GM23338 (cell line): ENCODE results near the gene NUP98. TPM values are rescaled to one million over a fixed set of nuclear protein-coding genes. Genes with fewer than 3 reads are reported as not detected.

ENCODE experiments used
- ATAC-seq: fragments of 200-7000 bp; cut with Tn5 transposase; 3 replicates; pipeline ENCODE4 v1.9.1; 2020
- DNase-seq: peaks from one replicate; pipeline ENCODE4 v3.0.0-alpha.2; 2015; ENCODE audit warnings: low spot score
- H2AFZ ChIP-seq: fragments of 200-600 bp; sonication (generic); 2 replicates; pipeline ENCODE4 v1.8.0; 2016; ENCODE audit warnings: antibody characterized with exemption, mild to moderate bottlenecking, moderate library complexity
- H3F3A ChIP-seq: fragments of 200-600 bp; sonication (generic); replicated peaks from 2 replicates; pipeline ENCODE4 v1.8.0; 2017; ENCODE audit warnings: antibody characterized with exemption, mixed run types, low read depth
- H3K27ac ChIP-seq: fragments of 200-600 bp; sonication (generic); 2 replicates; pipeline ENCODE4 v1.6.1; 2016; ENCODE audit warnings: low read depth
- H3K27me3 ChIP-seq: fragments of 200-600 bp; sonication (generic); 2 replicates; pipeline ENCODE4 v1.8.0; 2016; ENCODE audit warnings: mild to moderate bottlenecking, mixed run types, moderate library complexity; ENCODE audit not compliant: insufficient read depth
- H3K36me3 ChIP-seq: fragments of 200-600 bp; sonication (generic); 2 replicates; pipeline ENCODE4 v1.8.0; 2016; ENCODE audit warnings: mild to moderate bottlenecking; ENCODE audit not compliant: insufficient read depth
- H3K4me1 ChIP-seq: fragments of 200-600 bp; sonication (generic); 2 replicates; pipeline ENCODE4 v1.8.0; 2016; ENCODE audit warnings: mild to moderate bottlenecking, moderate library complexity; ENCODE audit not compliant: insufficient read depth
- H3K4me2 ChIP-seq: fragments of 200-600 bp; sonication (generic); 2 replicates; pipeline ENCODE4 v1.7.1; 2017; ENCODE audit warnings: mixed run types
- H3K4me3 ChIP-seq: fragments of 200-600 bp; sonication (generic); 2 replicates; pipeline ENCODE4 v1.6.1; 2016; ENCODE audit warnings: mixed run types
- H3K79me2 ChIP-seq: fragments of 200-600 bp; sonication (generic); replicated peaks from 2 replicates; pipeline ENCODE4 v1.8.0; 2017; ENCODE audit warnings: mild to moderate bottlenecking; ENCODE audit not compliant: insufficient read depth
- H3K9me2 ChIP-seq: fragments of 200-600 bp; sonication (generic); 2 replicates; pipeline ENCODE4 v1.8.0; 2017; ENCODE audit not compliant: insufficient read depth
- H4K20me1 ChIP-seq: fragments of 200-600 bp; sonication (generic); replicated peaks from 2 replicates; pipeline ENCODE4 v1.8.0; 2017; ENCODE audit warnings: mild to moderate bottlenecking; ENCODE audit not compliant: insufficient read depth
- H3K27ac Mint-ChIP-seq: 2 replicates; pipeline ENCODE4 v1.8.0; 2020; ENCODE audit warnings: inconsistent platforms, mild to moderate bottlenecking, moderate library complexity, mixed read lengths
- H3K27me3 Mint-ChIP-seq: 3 replicates; pipeline ENCODE4 v1.8.0; 2022; ENCODE audit warnings: low read depth, mild to moderate bottlenecking, moderate library complexity, mixed read lengths, inconsistent platforms; ENCODE audit not compliant: insufficient read depth, poor library complexity
- H3K36me3 Mint-ChIP-seq: 3 replicates; pipeline ENCODE4 v1.8.0; 2021; ENCODE audit warnings: low read depth, mild to moderate bottlenecking, inconsistent platforms, moderate library complexity, mixed read lengths
- H3K4me1 Mint-ChIP-seq: 3 replicates; pipeline ENCODE4 v1.8.0; 2020; ENCODE audit warnings: mild to moderate bottlenecking, inconsistent platforms, mixed read lengths
- H3K4me3 Mint-ChIP-seq: 3 replicates; pipeline ENCODE4 v1.8.0; 2021; ENCODE audit warnings: moderate library complexity, mild to moderate bottlenecking, inconsistent platforms, mixed read lengths
- H3K9me3 Mint-ChIP-seq: 3 replicates; pipeline ENCODE4 v1.8.0; 2020; ENCODE audit warnings: moderate library complexity, mild to moderate bottlenecking, inconsistent platforms, mixed read lengths
- CREB1 ChIP-seq: fragments of 250-450 bp; sonication (Bioruptor Pico); IDR thresholded peaks from 2 replicates; pipeline ENCODE4 v1.5.0; 2020; ENCODE audit warnings: low read depth, mild to moderate bottlenecking, moderate library complexity
- EZH2 ChIP-seq: fragments of 200-600 bp; sonication (generic); IDR thresholded peaks from one replicate; pipeline ENCODE4 v1.8.0; 2017; ENCODE audit warnings: antibody characterized with exemption, mild to moderate bottlenecking, low read depth; ENCODE audit not compliant: unreplicated experiment
- EZH2phosphoT487 ChIP-seq: fragments of 200-600 bp; sonication (generic); IDR thresholded peaks from one replicate; pipeline ENCODE4 v1.8.1; 2018; ENCODE audit warnings: antibody characterized with exemption; ENCODE audit not compliant: unreplicated experiment
- JUNB ChIP-seq: IDR thresholded peaks from one replicate; pipeline ENCODE4 v1.6.1; 2016; ENCODE audit warnings: antibody characterized with exemption; ENCODE audit not compliant: unreplicated experiment
- NANOG ChIP-seq: IDR thresholded peaks from 2 replicates; pipeline ENCODE4 v1.6.1; 2016; ENCODE audit warnings: antibody characterized with exemption, borderline replicate concordance
- POLR2AphosphoS5 ChIP-seq: IDR thresholded peaks from 2 replicates; pipeline ENCODE4 v1.6.1; 2016; ENCODE audit warnings: antibody characterized with exemption, low read depth
- STAT1 ChIP-seq: IDR thresholded peaks from one replicate; pipeline ENCODE4 v1.6.1; 2016; ENCODE audit warnings: antibody characterized with exemption; ENCODE audit not compliant: unreplicated experiment
- ZNF114 ChIP-seq: fragments of 250-450 bp; sonication (Bioruptor Pico); IDR thresholded peaks from 2 replicates; pipeline ENCODE4 v1.5.0; 2020; ENCODE audit warnings: mild to moderate bottlenecking, moderate library complexity
- ZNF331 ChIP-seq: fragments of 250-450 bp; sonication (Bioruptor Pico); IDR thresholded peaks from 2 replicates; pipeline ENCODE4 v1.5.0; 2020; ENCODE audit warnings: low read depth, mild to moderate bottlenecking, moderate library complexity
- polyA plus RNA-seq: library from polyadenylated mRNA; unstranded; fragments of >200 nt; fragmentation: Nextera tagmentation; extraction: Ambion mirVana; gene quantifications from 2 replicates; pipeline ENCODE4 v1.2.1, GENCODE V29; 2016
- total RNA-seq: library from RNA; depleted of rRNA; stranded (reverse); fragments of >200 nt; shearing (Covaris generic); gene quantifications from 2 replicates; pipeline ENCODE4 v1.2.3, GENCODE V29; 2014
- TF ChIP-seq, protein P1 (sequence below), 2 experiments: fragments of 200-600 bp in 1 of 2; sonication (generic) in 1 of 2; conservative IDR thresholded peaks; 2 replicates each; pipeline versions ENCODE4 v1.5.1 to v1.6.1; 2016 to 2017; ENCODE audit warnings: antibody characterized with exemption in 2 of 2, low read depth in 2 of 2, mild to moderate bottlenecking in 2 of 2, moderate library complexity in 1 of 2
- TF ChIP-seq, protein P2 (sequence below): IDR thresholded peaks from one replicate; pipeline ENCODE4 v1.6.1; 2018; ENCODE audit warnings: antibody characterized with exemption; ENCODE audit not compliant: unreplicated experiment
- TF ChIP-seq, protein P3 (sequence below): fragments of 250-450 bp; sonication (Bioruptor Pico); IDR thresholded peaks from 2 replicates; pipeline ENCODE4 v1.5.0; 2020; ENCODE audit warnings: mild to moderate bottlenecking, moderate library complexity
- TF ChIP-seq, protein P4 (sequence below): IDR thresholded peaks from 2 replicates; pipeline ENCODE4 v1.6.1; 2016; ENCODE audit warnings: antibody characterized with exemption

Gene NUP98
- total and polyA plus RNA-seq, 2 experiments from 2014 or later, result 23.9 to 174 TPM

DNA sequence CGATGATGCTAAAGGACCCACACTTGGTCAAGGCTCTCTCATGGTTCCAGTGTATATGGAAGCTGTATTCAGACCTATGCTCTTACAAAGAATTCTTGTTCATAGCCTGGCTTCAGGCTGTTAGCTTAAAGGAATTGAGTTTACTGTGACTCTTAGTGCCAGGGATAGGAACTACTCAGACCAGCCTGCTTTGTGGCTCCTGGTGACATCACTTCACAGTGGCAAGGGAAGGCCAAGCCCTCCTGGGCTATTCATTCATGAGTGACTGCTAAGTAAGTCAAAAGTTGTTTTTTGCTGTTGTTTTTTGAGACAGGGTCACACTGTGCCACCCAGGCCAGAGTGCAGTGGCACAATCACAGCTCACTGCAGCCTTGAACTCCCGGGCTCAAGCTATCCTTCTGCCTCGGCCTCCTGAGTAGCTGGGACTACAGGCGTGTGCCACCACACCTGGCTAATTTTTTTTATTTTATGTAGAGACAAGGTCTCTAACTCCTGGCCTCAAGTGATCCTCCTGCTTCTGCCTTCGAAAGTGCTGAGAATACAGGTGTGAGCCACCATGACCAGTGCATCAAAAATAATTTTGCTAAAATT lies 165.2 kb downstream of the NUP98 start:
- Mint-ChIP-seq H3K4me1 (no peaks in the 10 kb centered on the region), H3K27me3 (peaks cover 9% of the 10 kb centered on the region), H3K4me3 (no peak overlapping the region), H3K9me3 (no peaks in the 10 kb centered on the region; the same call in 2 of the 3 replicates), H3K36me3 (no peaks in the 10 kb centered on the region; the same call in 2 of the 3 replicates), H3K27ac (no peak overlapping the region)
- Histone ChIP-seq H3K4me1 (no peaks in the 10 kb centered on the region), H3K27ac (no peak overlapping the region), H3K36me3 (no peaks in the 10 kb centered on the region), H2AFZ (no peak overlapping the region), H3F3A (no peaks in the 10 kb centered on the region), H3K4me2 (no peak overlapping the region), H3K9me2 (no peaks in the 10 kb centered on the region), H3K79me2 (no peaks in the 10 kb centered on the region), H4K20me1 (no peaks in the 10 kb centered on the region), H3K4me3 (no peak overlapping the region), H3K27me3 (no peaks in the 10 kb centered on the region)
- DNase-seq (no peak), ATAC-seq (no peak)
- TF ChIP-seq, protein P1, sequence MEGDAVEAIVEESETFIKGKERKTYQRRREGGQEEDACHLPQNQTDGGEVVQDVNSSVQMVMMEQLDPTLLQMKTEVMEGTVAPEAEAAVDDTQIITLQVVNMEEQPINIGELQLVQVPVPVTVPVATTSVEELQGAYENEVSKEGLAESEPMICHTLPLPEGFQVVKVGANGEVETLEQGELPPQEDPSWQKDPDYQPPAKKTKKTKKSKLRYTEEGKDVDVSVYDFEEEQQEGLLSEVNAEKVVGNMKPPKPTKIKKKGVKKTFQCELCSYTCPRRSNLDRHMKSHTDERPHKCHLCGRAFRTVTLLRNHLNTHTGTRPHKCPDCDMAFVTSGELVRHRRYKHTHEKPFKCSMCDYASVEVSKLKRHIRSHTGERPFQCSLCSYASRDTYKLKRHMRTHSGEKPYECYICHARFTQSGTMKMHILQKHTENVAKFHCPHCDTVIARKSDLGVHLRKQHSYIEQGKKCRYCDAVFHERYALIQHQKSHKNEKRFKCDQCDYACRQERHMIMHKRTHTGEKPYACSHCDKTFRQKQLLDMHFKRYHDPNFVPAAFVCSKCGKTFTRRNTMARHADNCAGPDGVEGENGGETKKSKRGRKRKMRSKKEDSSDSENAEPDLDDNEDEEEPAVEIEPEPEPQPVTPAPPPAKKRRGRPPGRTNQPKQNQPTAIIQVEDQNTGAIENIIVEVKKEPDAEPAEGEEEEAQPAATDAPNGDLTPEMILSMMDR (conservative IDR thresholded peaks at IDR 0.05; ENCODE audit: low read depth in 2 of 2), result no peak
- TF ChIP-seq EZH2, result no peak
- TF ChIP-seq ZNF114 (CRISPR knock-in tag), result no peak
- TF ChIP-seq JUNB, result no peak
- no peak for TF ChIP-seq CREB1 (CRISPR knock-in tag)
- no peak for TF ChIP-seq NANOG
- no peak for TF ChIP-seq STAT1
- TF ChIP-seq, protein P2, sequence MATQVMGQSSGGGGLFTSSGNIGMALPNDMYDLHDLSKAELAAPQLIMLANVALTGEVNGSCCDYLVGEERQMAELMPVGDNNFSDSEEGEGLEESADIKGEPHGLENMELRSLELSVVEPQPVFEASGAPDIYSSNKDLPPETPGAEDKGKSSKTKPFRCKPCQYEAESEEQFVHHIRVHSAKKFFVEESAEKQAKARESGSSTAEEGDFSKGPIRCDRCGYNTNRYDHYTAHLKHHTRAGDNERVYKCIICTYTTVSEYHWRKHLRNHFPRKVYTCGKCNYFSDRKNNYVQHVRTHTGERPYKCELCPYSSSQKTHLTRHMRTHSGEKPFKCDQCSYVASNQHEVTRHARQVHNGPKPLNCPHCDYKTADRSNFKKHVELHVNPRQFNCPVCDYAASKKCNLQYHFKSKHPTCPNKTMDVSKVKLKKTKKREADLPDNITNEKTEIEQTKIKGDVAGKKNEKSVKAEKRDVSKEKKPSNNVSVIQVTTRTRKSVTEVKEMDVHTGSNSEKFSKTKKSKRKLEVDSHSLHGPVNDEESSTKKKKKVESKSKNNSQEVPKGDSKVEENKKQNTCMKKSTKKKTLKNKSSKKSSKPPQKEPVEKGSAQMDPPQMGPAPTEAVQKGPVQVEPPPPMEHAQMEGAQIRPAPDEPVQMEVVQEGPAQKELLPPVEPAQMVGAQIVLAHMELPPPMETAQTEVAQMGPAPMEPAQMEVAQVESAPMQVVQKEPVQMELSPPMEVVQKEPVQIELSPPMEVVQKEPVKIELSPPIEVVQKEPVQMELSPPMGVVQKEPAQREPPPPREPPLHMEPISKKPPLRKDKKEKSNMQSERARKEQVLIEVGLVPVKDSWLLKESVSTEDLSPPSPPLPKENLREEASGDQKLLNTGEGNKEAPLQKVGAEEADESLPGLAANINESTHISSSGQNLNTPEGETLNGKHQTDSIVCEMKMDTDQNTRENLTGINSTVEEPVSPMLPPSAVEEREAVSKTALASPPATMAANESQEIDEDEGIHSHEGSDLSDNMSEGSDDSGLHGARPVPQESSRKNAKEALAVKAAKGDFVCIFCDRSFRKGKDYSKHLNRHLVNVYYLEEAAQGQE, result no peak
- TF ChIP-seq, protein P3, sequence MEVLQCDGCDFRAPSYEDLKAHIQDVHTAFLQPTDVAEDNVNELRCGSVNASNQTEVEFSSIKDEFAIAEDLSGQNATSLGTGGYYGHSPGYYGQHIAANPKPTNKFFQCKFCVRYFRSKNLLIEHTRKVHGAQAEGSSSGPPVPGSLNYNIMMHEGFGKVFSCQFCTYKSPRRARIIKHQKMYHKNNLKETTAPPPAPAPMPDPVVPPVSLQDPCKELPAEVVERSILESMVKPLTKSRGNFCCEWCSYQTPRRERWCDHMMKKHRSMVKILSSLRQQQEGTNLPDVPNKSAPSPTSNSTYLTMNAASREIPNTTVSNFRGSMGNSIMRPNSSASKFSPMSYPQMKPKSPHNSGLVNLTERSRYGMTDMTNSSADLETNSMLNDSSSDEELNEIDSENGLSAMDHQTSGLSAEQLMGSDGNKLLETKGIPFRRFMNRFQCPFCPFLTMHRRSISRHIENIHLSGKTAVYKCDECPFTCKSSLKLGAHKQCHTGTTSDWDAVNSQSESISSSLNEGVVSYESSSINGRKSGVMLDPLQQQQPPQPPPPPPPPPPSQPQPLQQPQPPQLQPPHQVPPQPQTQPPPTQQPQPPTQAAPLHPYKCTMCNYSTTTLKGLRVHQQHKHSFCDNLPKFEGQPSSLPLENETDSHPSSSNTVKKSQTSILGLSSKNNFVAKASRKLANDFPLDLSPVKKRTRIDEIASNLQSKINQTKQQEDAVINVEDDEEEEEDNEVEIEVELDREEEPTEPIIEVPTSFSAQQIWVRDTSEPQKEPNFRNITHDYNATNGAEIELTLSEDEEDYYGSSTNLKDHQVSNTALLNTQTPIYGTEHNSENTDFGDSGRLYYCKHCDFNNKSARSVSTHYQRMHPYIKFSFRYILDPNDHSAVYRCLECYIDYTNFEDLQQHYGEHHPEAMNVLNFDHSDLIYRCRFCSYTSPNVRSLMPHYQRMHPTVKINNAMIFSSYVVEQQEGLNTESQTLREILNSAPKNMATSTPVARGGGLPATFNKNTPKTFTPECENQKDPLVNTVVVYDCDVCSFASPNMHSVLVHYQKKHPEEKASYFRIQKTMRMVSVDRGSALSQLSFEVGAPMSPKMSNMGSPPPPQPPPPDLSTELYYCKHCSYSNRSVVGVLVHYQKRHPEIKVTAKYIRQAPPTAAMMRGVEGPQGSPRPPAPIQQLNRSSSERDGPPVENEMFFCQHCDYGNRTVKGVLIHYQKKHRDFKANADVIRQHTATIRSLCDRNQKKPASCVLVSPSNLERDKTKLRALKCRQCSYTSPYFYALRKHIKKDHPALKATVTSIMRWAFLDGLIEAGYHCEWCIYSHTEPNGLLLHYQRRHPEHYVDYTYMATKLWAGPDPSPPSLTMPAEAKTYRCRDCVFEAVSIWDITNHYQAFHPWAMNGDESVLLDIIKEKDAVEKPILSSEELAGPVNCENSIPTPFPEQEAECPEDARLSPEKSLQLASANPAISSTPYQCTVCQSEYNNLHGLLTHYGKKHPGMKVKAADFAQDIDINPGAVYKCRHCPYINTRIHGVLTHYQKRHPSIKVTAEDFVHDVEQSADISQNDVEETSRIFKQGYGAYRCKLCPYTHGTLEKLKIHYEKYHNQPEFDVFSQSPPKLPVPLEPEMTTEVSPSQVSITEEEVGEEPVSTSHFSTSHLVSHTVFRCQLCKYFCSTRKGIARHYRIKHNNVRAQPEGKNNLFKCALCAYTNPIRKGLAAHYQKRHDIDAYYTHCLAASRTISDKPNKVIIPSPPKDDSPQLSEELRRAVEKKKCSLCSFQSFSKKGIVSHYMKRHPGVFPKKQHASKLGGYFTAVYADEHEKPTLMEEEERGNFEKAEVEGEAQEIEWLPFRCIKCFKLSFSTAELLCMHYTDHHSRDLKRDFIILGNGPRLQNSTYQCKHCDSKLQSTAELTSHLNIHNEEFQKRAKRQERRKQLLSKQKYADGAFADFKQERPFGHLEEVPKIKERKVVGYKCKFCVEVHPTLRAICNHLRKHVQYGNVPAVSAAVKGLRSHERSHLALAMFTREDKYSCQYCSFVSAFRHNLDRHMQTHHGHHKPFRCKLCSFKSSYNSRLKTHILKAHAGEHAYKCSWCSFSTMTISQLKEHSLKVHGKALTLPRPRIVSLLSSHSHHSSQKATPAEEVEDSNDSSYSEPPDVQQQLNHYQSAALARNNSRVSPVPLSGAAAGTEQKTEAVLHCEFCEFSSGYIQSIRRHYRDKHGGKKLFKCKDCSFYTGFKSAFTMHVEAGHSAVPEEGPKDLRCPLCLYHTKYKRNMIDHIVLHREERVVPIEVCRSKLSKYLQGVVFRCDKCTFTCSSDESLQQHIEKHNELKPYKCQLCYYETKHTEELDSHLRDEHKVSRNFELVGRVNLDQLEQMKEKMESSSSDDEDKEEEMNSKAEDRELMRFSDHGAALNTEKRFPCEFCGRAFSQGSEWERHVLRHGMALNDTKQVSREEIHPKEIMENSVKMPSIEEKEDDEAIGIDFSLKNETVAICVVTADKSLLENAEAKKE, result no peak
- no peak for TF ChIP-seq ZNF331 (CRISPR knock-in tag)
- TF ChIP-seq, protein P4, sequence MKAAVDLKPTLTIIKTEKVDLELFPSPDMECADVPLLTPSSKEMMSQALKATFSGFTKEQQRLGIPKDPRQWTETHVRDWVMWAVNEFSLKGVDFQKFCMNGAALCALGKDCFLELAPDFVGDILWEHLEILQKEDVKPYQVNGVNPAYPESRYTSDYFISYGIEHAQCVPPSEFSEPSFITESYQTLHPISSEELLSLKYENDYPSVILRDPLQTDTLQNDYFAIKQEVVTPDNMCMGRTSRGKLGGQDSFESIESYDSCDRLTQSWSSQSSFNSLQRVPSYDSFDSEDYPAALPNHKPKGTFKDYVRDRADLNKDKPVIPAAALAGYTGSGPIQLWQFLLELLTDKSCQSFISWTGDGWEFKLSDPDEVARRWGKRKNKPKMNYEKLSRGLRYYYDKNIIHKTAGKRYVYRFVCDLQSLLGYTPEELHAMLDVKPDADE, result no peak
- TF ChIP-seq EZH2phosphoT487, result no peak
- no peak for TF ChIP-seq POLR2AphosphoS5
